ENCODE measurements around the gene STX1A. TPM values are rescaled to one million over a fixed set of nuclear protein-coding genes. Genes with fewer than 3 reads are reported as not detected.

The STX1A gene
- total and polyA plus RNA-seq, 2 of the 8 experiments (the other 6 are each of a cell fraction or from before 2014, with no cell fraction given), result 13.5 to 17.5 TPM

- Histone ChIP-seq H4K8ac (ENCODE audit: extremely low read depth, insufficient read depth, low read length) (peak overlapping the region; percentile 97), H2BK5ac (ENCODE audit: low read depth, low read length) (peak overlapping the region; percentile 78; the same call in 1 of the 2 replicates), H2AFZ (ENCODE audit: low read length) (no peak overlapping the region; the same call in 1 of the 2 replicates), H3K4me2 (ENCODE audit: insufficient read depth in 1 of 2, low read depth in 2 of 2, low read length in 2 of 2) (peak overlapping the region; percentile 65 to 99), H3K14ac (ENCODE audit: insufficient read length) (no peak overlapping the region), H3K9ac (replicated peaks in 1 of 4; ENCODE audit: extremely low read depth in 1 of 4, low read depth in 3 of 4, low read length in 3 of 4) (peak overlapping the region; percentile 50 to 90 (median 82)), H4K5ac (ENCODE audit: insufficient read length, low read depth, low read length) (peak overlapping the region; percentile 51), H2BK20ac (ENCODE audit: low read length) (no peak overlapping the region), H3K4me3 (ENCODE audit: extremely low read depth in 1 of 4, insufficient read depth in 2 of 4, low read depth in 3 of 4, low read length in 4 of 4) (peak overlapping the region; percentile 79 to 93 (median 86)), H3K9me3 (ENCODE audit: insufficient read depth in 2 of 2, low read depth in 1 of 2, low read length in 1 of 2) (no peaks in the 10 kb centered on the region), H4K20me1 (replicated peaks in 1 of 2; ENCODE audit: control insufficient read depth in 1 of 2, insufficient read depth in 2 of 2, low read length in 2 of 2) (peaks cover 8 to 20% of the 10 kb centered on the region in 2 experiments), H3K27ac (ENCODE audit: low read depth, low read length) (peak overlapping the region; percentile 90), H3K36me3 (ENCODE audit: control insufficient read depth in 2 of 4, insufficient read depth in 4 of 4, low read length in 3 of 4) (peaks cover 4 to 16% (median 8%) of the 10 kb centered on the region in 4 experiments; a peak in 5 of 8 replicates), H3K27me3 (replicated peaks in 1 of 4; ENCODE audit: control insufficient read depth in 3 of 4, extremely low read depth in 1 of 4, insufficient read depth in 3 of 4, low read length in 3 of 4) (peaks cover 0 to 2% (median 0%) of the 10 kb centered on the region in 4 experiments; a peak in 1 of 7 replicates), H3K23me2 (ENCODE audit: low read depth, low read length) (peaks cover 15% of the 10 kb centered on the region), H3K56ac (replicated peaks; ENCODE audit: insufficient read length, low read depth, low read length) (peak overlapping the region; percentile 38), H4K91ac (replicated peaks; ENCODE audit: insufficient read length, low read length) (peak overlapping the region; percentile 81), H2BK120ac (replicated peaks; ENCODE audit: low read depth, low read length) (no peak overlapping the region), H2BK12ac (ENCODE audit: low read depth, low read length) (0 out of 2 replicates have a peak overlapping the region, but pooled peaks have one; percentile 50), H3K4me1 (replicated peaks in 1 of 4; ENCODE audit: control insufficient read depth in 3 of 4, insufficient read depth in 4 of 4, low read length in 3 of 4) (peaks cover 3 to 37% (median 21%) of the 10 kb centered on the region in 4 experiments), H2AK5ac (ENCODE audit: low read depth, low read length) (0 out of 2 replicates have a peak overlapping the region, but pooled peaks have one; percentile 13), H2BK15ac (ENCODE audit: low read length) (no peak overlapping the region), H3K4ac (replicated peaks; ENCODE audit: insufficient read length, low read depth, low read length) (no peak overlapping the region), H3K18ac (ENCODE audit: extremely low read depth, low read length) (peak overlapping the region; percentile 60), H3K23ac (ENCODE audit: insufficient read length) (no peak overlapping the region), H3K79me1 (ENCODE audit: low read depth, low read length) (no peaks in the 10 kb centered on the region), H3K79me2 (ENCODE audit: control insufficient read depth in 1 of 2, insufficient read depth in 2 of 2, low read length in 2 of 2) (peaks cover 0 to 8% of the 10 kb centered on the region in 2 experiments; a peak in 1 of 4 replicates)
- no peak for TF ChIP-seq USF2 (IDR thresholded peaks at IDR 0.05; ENCODE audit: low read length)
- no peak for TF ChIP-seq TEAD4 (IDR thresholded peaks at IDR 0.05; ENCODE audit: low read depth, low read length)
- TF ChIP-seq TAF1 (IDR thresholded peaks at IDR 0.05; ENCODE audit: low read depth, low read length), result peak; percentile 53; the same call in 1 of the 2 replicates
- 0 out of 2 replicates have a peak, but pooled peaks have one; percentile 4 for TF ChIP-seq TBP (IDR thresholded peaks at IDR 0.05; ENCODE audit: low read depth, low read length)
- peak in 1 of 2 experiments; percentile 39; a peak in 1 of 4 replicates for TF ChIP-seq SIN3A (conservative IDR thresholded peaks at IDR 0.05 in 1 of 2, IDR thresholded peaks at IDR 0.05 in 1 of 2; ENCODE audit: low read depth in 1 of 2, low read length in 2 of 2)
- TF ChIP-seq NRF1 (IDR thresholded peaks at IDR 0.05; ENCODE audit: low read depth, low read length), result no peak
- no peak; a peak in 1 of 3 replicates for TF ChIP-seq POLR2A (IDR thresholded peaks at IDR 0.05; ENCODE audit: control extremely low read depth in 1 of 2, low read depth in 2 of 2, low read length in 2 of 2)
- DNase-seq (ENCODE audit: low read depth in 1 of 2, low spot score in 2 of 2) (peak in 1 of 2 experiments; percentile 73), FAIRE-seq (no peak)
- 0% methylated on average over 19 of the region's 24 CpGs; no CpG with 5 or more reads in 1 of the 2 experiments for WGBS, 2 experiments (ENCODE audit: extremely low coverage in 1 of 2, insufficient coverage in 1 of 2, insufficient read length in 1 of 2, insufficient replicate concordance in 2 of 2, low coverage in 1 of 2, low lambda C conversion rate in 2 of 2, missing lambda C conversion rate in 1 of 2)
- ChIA-PET CTCF (ENCODE audit: partially characterized antibody) (interaction anchor here (0.6 to 11.1 kb wide), 11 partner anchors 11 to 934 kb away, joined by 3 to 87 read pairs (median 4); partner anchors contain the start of gene METTL27), POLR2A (ENCODE audit: partially characterized antibody) (interaction anchor here (0.9 to 9.6 kb wide), 15 partner anchors 10 to 401 kb away, joined by 3 to 82 read pairs (median 3); partner anchors contain the start of genes BAZ1B, CLDN4, MLXIPL and STX1A)
These were observed 18.7 kb upstream of the STX1A start for GRCh38 chr7:73738220-73738611.

Measured in H1 (cell line).